Measurements from ENCODE around the gene XKR8. TPM values are rescaled to one million over a fixed set of nuclear protein-coding genes. Genes with fewer than 3 reads are reported as not detected.

XKR8 gene
- total and polyA plus RNA-seq, 2 donors (not counting 1 experiment from before 2014, with no cell fraction given): 5.5 to 9.2 TPM

DNA sequence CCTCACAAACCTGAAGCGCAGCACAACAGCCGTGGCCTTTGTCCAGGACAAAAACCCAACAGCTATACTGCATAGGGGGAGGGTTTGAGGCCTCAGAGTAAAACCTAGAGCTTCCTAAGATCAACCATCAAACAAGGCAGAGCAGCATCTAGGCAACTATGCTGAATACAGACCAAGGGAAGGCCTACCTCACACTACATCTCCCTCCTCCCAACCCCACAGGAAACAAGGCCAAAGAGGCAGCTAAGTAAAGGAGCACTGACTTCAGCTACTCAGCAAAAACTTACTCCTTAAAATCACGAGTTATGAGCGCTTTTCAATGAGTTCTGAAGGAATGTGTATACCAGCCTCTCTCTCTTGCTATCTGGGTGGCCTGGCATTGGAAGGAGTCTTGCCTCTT lies 12.4 kb downstream of the XKR8 start:
- no peak for DNase-seq (ENCODE audit: low read depth in 2 of 2)

DNA sequence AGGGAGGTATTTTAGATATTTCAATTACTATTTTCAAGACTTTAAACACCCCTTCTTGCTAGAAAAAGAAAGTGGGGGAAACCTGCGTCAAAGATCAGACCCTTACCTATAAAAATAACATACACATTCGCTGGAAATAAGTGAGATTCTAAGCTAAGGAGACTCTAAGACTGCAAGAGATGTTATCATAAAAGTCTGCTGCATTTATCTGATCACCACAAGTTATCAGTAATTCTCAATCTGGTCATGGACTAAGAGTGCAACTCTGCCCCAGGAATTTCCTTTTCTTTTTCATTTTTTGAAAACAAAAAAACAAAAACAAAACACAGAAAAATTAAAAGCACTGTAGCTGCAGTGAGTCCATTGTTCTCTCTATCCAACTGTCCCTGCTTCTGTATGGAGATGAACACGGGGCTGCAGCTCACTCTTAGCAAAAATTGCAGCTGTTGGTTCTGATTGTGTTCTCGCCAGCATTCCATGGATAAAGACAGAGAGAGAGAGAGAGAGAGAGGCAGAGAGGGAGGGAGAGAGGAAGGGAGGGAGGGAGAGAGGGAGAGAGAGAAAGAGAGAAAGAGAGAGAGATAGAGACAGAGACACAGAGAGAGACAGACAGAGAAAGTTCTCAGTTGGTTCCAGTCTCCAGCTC lies 14.1 kb downstream of the XKR8 start:
- Histone ChIP-seq H3K79me2 (ENCODE audit: control insufficient read depth, insufficient read depth, low read length) (no peaks in the 10 kb centered on the region), H3K36me3 (ENCODE audit: control insufficient read depth, insufficient read depth, low read length) (peaks cover 2% of the 10 kb centered on the region), H2AFZ (ENCODE audit: low read length) (no peak overlapping the region), H3K4me3 (replicated peaks in 1 of 4; ENCODE audit: control extremely low read depth in 1 of 4, insufficient read depth in 1 of 4, low read depth in 3 of 4, low read length in 4 of 4) (no peak overlapping the region), H4K20me1 (ENCODE audit: control insufficient read depth, extremely low read depth, insufficient read depth, low read length) (no peaks in the 10 kb centered on the region), H3K4me1 (ENCODE audit: control insufficient read depth, extremely low read depth, insufficient read depth, low read length) (peaks cover 15% of the 10 kb centered on the region), H3K4me2 (ENCODE audit: extremely low read depth, insufficient read depth, low read length) (no peak overlapping the region), H3K27me3 (ENCODE audit: control insufficient read depth, insufficient read depth, low read length) (no peaks in the 10 kb centered on the region), H3K27ac (ENCODE audit: insufficient read depth, low read length) (no peak overlapping the region), H3K9me3 (ENCODE audit: control insufficient read depth, insufficient read depth, low read depth, low read length) (no peaks in the 10 kb centered on the region), H3K9ac (ENCODE audit: insufficient read depth, low read length) (no peak overlapping the region)
- DNase-seq (ENCODE audit: low read depth in 2 of 2): no peak
- TF ChIP-seq, protein P1, sequence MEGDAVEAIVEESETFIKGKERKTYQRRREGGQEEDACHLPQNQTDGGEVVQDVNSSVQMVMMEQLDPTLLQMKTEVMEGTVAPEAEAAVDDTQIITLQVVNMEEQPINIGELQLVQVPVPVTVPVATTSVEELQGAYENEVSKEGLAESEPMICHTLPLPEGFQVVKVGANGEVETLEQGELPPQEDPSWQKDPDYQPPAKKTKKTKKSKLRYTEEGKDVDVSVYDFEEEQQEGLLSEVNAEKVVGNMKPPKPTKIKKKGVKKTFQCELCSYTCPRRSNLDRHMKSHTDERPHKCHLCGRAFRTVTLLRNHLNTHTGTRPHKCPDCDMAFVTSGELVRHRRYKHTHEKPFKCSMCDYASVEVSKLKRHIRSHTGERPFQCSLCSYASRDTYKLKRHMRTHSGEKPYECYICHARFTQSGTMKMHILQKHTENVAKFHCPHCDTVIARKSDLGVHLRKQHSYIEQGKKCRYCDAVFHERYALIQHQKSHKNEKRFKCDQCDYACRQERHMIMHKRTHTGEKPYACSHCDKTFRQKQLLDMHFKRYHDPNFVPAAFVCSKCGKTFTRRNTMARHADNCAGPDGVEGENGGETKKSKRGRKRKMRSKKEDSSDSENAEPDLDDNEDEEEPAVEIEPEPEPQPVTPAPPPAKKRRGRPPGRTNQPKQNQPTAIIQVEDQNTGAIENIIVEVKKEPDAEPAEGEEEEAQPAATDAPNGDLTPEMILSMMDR (conservative IDR thresholded peaks at IDR 0.05 in 1 of 2, IDR thresholded peaks at IDR 0.05 in 1 of 2; ENCODE audit: low read depth in 1 of 2, low read length in 2 of 2): no peak
- no peak for TF ChIP-seq EZH2 (IDR thresholded peaks at IDR 0.05; ENCODE audit: low read length, missing control alignments)

More for the DNA sequence above, 12.4 kb downstream of the XKR8 start:
- Histone ChIP-seq H4K20me1 (ENCODE audit: control insufficient read depth, extremely low read depth, insufficient read depth, low read length) (no peaks in the 10 kb centered on the region), H2AFZ (ENCODE audit: low read length) (no peak overlapping the region), H3K4me1 (ENCODE audit: control insufficient read depth, extremely low read depth, insufficient read depth, low read length) (peaks cover 19% of the 10 kb centered on the region), H3K9me3 (ENCODE audit: control insufficient read depth, insufficient read depth, low read depth, low read length) (no peaks in the 10 kb centered on the region), H3K79me2 (ENCODE audit: control insufficient read depth, insufficient read depth, low read length) (no peaks in the 10 kb centered on the region), H3K27ac (ENCODE audit: insufficient read depth, low read length) (no peak overlapping the region), H3K36me3 (ENCODE audit: control insufficient read depth, insufficient read depth, low read length) (peaks cover 2% of the 10 kb centered on the region), H3K9ac (ENCODE audit: insufficient read depth, low read length) (no peak overlapping the region), H3K4me2 (ENCODE audit: extremely low read depth, insufficient read depth, low read length) (no peak overlapping the region), H3K4me3 (replicated peaks in 1 of 4; ENCODE audit: control extremely low read depth in 1 of 4, insufficient read depth in 1 of 4, low read depth in 3 of 4, low read length in 4 of 4) (no peak overlapping the region), H3K27me3 (ENCODE audit: control insufficient read depth, insufficient read depth, low read length) (no peaks in the 10 kb centered on the region)
- TF ChIP-seq EZH2 (IDR thresholded peaks at IDR 0.05; ENCODE audit: low read length, missing control alignments): no peak
- TF ChIP-seq, protein P1 (conservative IDR thresholded peaks at IDR 0.05 in 1 of 2, IDR thresholded peaks at IDR 0.05 in 1 of 2; ENCODE audit: low read depth in 1 of 2, low read length in 2 of 2): no peak

DNA sequence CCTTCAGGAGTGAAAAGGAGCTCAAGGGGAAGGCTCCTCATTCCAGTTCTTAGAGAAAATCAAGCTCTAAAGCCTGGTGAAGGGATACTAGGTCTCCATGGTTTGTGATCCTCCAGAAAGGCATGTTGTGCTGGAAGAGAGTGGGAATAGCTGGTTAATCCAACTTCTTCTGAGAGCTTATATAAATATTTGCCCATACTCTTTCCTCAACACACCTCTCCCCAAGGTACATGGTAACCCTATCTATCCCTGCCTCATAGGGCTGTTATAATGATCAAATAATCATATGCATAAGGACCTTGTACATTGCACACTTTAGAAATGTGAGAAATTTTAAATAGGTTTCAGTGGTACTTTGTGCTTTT lies 14.6 kb downstream of the XKR8 start:
- H3K4me2 ChIP-seq (ENCODE audit: extremely low read depth, insufficient read depth, low read length): no peak overlapping the region
- TF ChIP-seq EZH2 (IDR thresholded peaks at IDR 0.05; ENCODE audit: low read length, missing control alignments): no peak
- TF ChIP-seq, protein P1 (conservative IDR thresholded peaks at IDR 0.05 in 1 of 2, IDR thresholded peaks at IDR 0.05 in 1 of 2; ENCODE audit: low read depth in 1 of 2, low read length in 2 of 2): no peak
- no peaks in the 10 kb centered on the region for H3K27me3 ChIP-seq (ENCODE audit: control insufficient read depth, insufficient read depth, low read length)
- no peak overlapping the region for H2AFZ ChIP-seq (ENCODE audit: low read length)
- no peak for DNase-seq (ENCODE audit: low read depth in 2 of 2)
- H3K36me3 ChIP-seq (ENCODE audit: control insufficient read depth, insufficient read depth, low read length): peaks cover 2% of the 10 kb centered on the region
- no peaks in the 10 kb centered on the region for H4K20me1 ChIP-seq (ENCODE audit: control insufficient read depth, extremely low read depth, insufficient read depth, low read length)
- H3K4me3 ChIP-seq (replicated peaks in 1 of 4; ENCODE audit: control extremely low read depth in 1 of 4, insufficient read depth in 1 of 4, low read depth in 3 of 4, low read length in 4 of 4): no peak overlapping the region
- no peak overlapping the region for H3K27ac ChIP-seq (ENCODE audit: insufficient read depth, low read length)
- H3K4me1 ChIP-seq (ENCODE audit: control insufficient read depth, extremely low read depth, insufficient read depth, low read length): peaks cover 15% of the 10 kb centered on the region
- H3K9me3 ChIP-seq (ENCODE audit: control insufficient read depth, insufficient read depth, low read depth, low read length): no peaks in the 10 kb centered on the region
- no peak overlapping the region for H3K9ac ChIP-seq (ENCODE audit: insufficient read depth, low read length)
- no peaks in the 10 kb centered on the region for H3K79me2 ChIP-seq (ENCODE audit: control insufficient read depth, insufficient read depth, low read length)
